ENCODE measurements around the gene CCNYL1.
"Not testable (repeated sequence)": the region's sequence is repeated elsewhere in the genome, so short reads cannot be mapped to it uniquely, and the experiment has no call there.

Gene CCNYL1

GRCh38 chr2:207743514-207743913 lies 32.1 kb downstream of the CCNYL1 start:
- no peak for DNase-seq

- DNase-seq = no peak
Measured at GRCh38 chr2:207744050-207744449, 32.6 kb downstream of the CCNYL1 start.

- no peak for DNase-seq
Measured at GRCh38 chr2:207744451-207744850, 33.0 kb downstream of the CCNYL1 start.

GRCh38 chr2:207746131-207746530 lies 34.7 kb downstream of the CCNYL1 start:
- peak; percentile 81 for DNase-seq

GRCh38 chr2:207747653-207748560 lies 36.5 kb downstream of the CCNYL1 start:
- DNase-seq = no peak

GRCh38 chr2:207748993-207749392 lies 37.6 kb downstream of the CCNYL1 start:
- no peak for DNase-seq

- no peak for DNase-seq
Measured at GRCh38 chr2:207749873-207750272, 38.4 kb downstream of the CCNYL1 start.

GRCh38 chr2:207750345-207750744 lies 38.9 kb downstream of the CCNYL1 start:
- no peak for DNase-seq

- no peak for DNase-seq
Measured at GRCh38 chr2:207750876-207751275, 39.4 kb downstream of the CCNYL1 start.

- not testable (repeated sequence) for DNase-seq
Measured at GRCh38 chr2:207753688-207754087, 42.2 kb downstream of the CCNYL1 start.

GRCh38 chr2:207754498-207755383 lies 43.3 kb downstream of the CCNYL1 start:
- no peak for DNase-seq

- DNase-seq = no peak
Measured at GRCh38 chr2:207758025-207758424, 46.6 kb downstream of the CCNYL1 start.

- DNase-seq = no peak
Measured at GRCh38 chr2:207759890-207760289, 48.5 kb downstream of the CCNYL1 start.

- no peak for DNase-seq
Measured at GRCh38 chr2:207760453-207760852, 49.0 kb downstream of the CCNYL1 start.

- not testable (repeated sequence) for DNase-seq
Measured at GRCh38 chr2:207761426-207761825, 50.0 kb downstream of the CCNYL1 start.

GRCh38 chr2:207762146-207762545 lies 50.7 kb downstream of the CCNYL1 start:
- no peak for DNase-seq

- no peak for DNase-seq
Measured at GRCh38 chr2:207763303-207763917, 52.0 kb downstream of the CCNYL1 start.

GRCh38 chr2:207764096-207764630 lies 52.7 kb downstream of the CCNYL1 start:
- no peak for DNase-seq

- DNase-seq = peak; percentile 87
Measured at GRCh38 chr2:207765547-207765946, 54.1 kb downstream of the CCNYL1 start.

GRCh38 chr2:207766041-207766551 lies 54.7 kb downstream of the CCNYL1 start:
- DNase-seq = peak; percentile 83

- no peak for DNase-seq
Measured at GRCh38 chr2:207766697-207767460, 55.4 kb downstream of the CCNYL1 start.
